ENCODE measurements around the gene THAP6. TPM values are rescaled to one million over a fixed set of nuclear protein-coding genes. Genes with fewer than 3 reads are reported as not detected.
"Not testable (repeated sequence)": the region's sequence is repeated elsewhere in the genome, so short reads cannot be mapped to it uniquely, and the experiment has no call there.

THAP6 gene
- total and polyA plus RNA-seq, 2 of the 8 experiments (the other 6 are each of a cell fraction or from before 2014, with no cell fraction given) = 3.3 to 9.7 TPM

GRCh38 chr4:75509592-75509991 lies 4.7 kb upstream of the THAP6 start:
- H3K4me2 ChIP-seq (ENCODE audit: insufficient read depth in 1 of 2, low read depth in 2 of 2, low read length in 2 of 2); H3K14ac ChIP-seq (ENCODE audit: insufficient read length); H3K9ac ChIP-seq (replicated peaks in 1 of 4; ENCODE audit: extremely low read depth in 1 of 4, low read depth in 3 of 4, low read length in 3 of 4); H2BK120ac ChIP-seq (replicated peaks; ENCODE audit: low read depth, low read length); H4K91ac ChIP-seq (replicated peaks; ENCODE audit: insufficient read length, low read length); POLR2A ChIA-PET (ENCODE audit: partially characterized antibody); H3K27ac ChIP-seq (ENCODE audit: low read depth, low read length); H3K56ac ChIP-seq (replicated peaks; ENCODE audit: insufficient read length, low read depth, low read length); H3K9me3 ChIP-seq (ENCODE audit: insufficient read depth in 2 of 2, low read depth in 1 of 2, low read length in 1 of 2); H3K79me1 ChIP-seq (ENCODE audit: low read depth, low read length); H3K4ac ChIP-seq (replicated peaks; ENCODE audit: insufficient read length, low read depth, low read length); H4K5ac ChIP-seq (ENCODE audit: insufficient read length, low read depth, low read length); H3K4me3 ChIP-seq (ENCODE audit: extremely low read depth in 1 of 4, insufficient read depth in 2 of 4, low read depth in 3 of 4, low read length in 4 of 4); H3K27me3 ChIP-seq (replicated peaks in 1 of 4; ENCODE audit: control insufficient read depth in 3 of 4, extremely low read depth in 1 of 4, insufficient read depth in 3 of 4, low read length in 3 of 4); H3K23ac ChIP-seq (ENCODE audit: insufficient read length); H2BK15ac ChIP-seq (ENCODE audit: low read length); H2BK12ac ChIP-seq (ENCODE audit: low read depth, low read length); H3K23me2 ChIP-seq (ENCODE audit: low read depth, low read length); H2BK20ac ChIP-seq (ENCODE audit: low read length); DNase-seq (ENCODE audit: low read depth in 1 of 2, low spot score in 2 of 2); H2AK5ac ChIP-seq (ENCODE audit: low read depth, low read length); H4K8ac ChIP-seq (ENCODE audit: extremely low read depth, insufficient read depth, low read length); H4K20me1 ChIP-seq (replicated peaks in 1 of 2; ENCODE audit: control insufficient read depth in 1 of 2, insufficient read depth in 2 of 2, low read length in 2 of 2); H2AFZ ChIP-seq (ENCODE audit: low read length); H3K18ac ChIP-seq (ENCODE audit: extremely low read depth, low read length); FAIRE-seq; H2BK5ac ChIP-seq (ENCODE audit: low read depth, low read length): not testable (repeated sequence)
- Histone ChIP-seq H3K36me3 (ENCODE audit: control insufficient read depth in 2 of 4, insufficient read depth in 4 of 4, low read length in 3 of 4) (peaks cover 0 to 23% (median under 1%) of the 10 kb centered on the region in 4 experiments; a peak in 5 of 8 replicates), H3K79me2 (ENCODE audit: control insufficient read depth in 1 of 2, insufficient read depth in 2 of 2, low read length in 2 of 2) (peaks cover 0 to 57% of the 10 kb centered on the region in 2 experiments; a peak in 3 of 4 replicates), H3K4me1 (replicated peaks in 1 of 4; ENCODE audit: control insufficient read depth in 3 of 4, insufficient read depth in 4 of 4, low read length in 3 of 4) (peaks cover 0 to 13% (median 7%) of the 10 kb centered on the region in 4 experiments; a peak in 4 of 7 replicates)
- CTCF ChIA-PET (ENCODE audit: partially characterized antibody) = interaction anchor here (0.7 kb wide), 1 partner anchor 644 kb away, joined by 3 read pairs; no protein-coding TSS in a partner anchor
- 86% methylated on average over 4 of the region's 4 CpGs; no CpG with 5 or more reads in 1 of the 2 experiments for WGBS, 2 experiments (ENCODE audit: extremely low coverage in 1 of 2, insufficient coverage in 1 of 2, insufficient read length in 1 of 2, insufficient replicate concordance in 2 of 2, low coverage in 1 of 2, low lambda C conversion rate in 2 of 2, missing lambda C conversion rate in 1 of 2)
